22Rv1 (cell line): ENCODE measurements around the gene LCOR.

Experiments
- CTCF ChIP-seq: fragments of 450-650 bp; IDR thresholded peaks from 2 replicates; pipeline ENCODE4 v1.5.1; 2017; ENCODE audit warnings: mild to moderate bottlenecking
- ZFX ChIP-seq: fragments of 450-650 bp; IDR thresholded peaks from 2 replicates; pipeline ENCODE4 v1.6.1; 2017; ENCODE audit warnings: antibody characterized with exemption, borderline replicate concordance

- TF ChIP-seq CTCF: no peak
- TF ChIP-seq ZFX: no peak
Observed at GRCh38 chr10:96972264-96972663, 140.2 kb downstream of the LCOR start.
